Body of pancreas (tissue), 4 donors: Measurements from ENCODE around the gene RAB44. TPM values are rescaled to one million over a fixed set of nuclear protein-coding genes. Genes with fewer than 3 reads are reported as not detected.

Source experiments
- ATAC-seq: fragments of 150-250 bp; one replicate; pipeline ENCODE4 v1.9.1; 2016
- DNase-seq, 4 donors: peaks; one replicate each; pipeline ENCODE4 v3.0.0-alpha.2; 2019
- H3K27ac ChIP-seq, 4 donors: fragments of 200-600 bp; sonication (generic); 1 replicate in 3 of 4; 2 replicates in 1 of 4; pipeline versions ENCODE4 v1.5.1 to v1.6.1; 2016 to 2019; ENCODE audit warnings: mild to moderate bottlenecking in 1 of 4, mixed read lengths in 1 of 4, moderate library complexity in 1 of 4
- H3K27me3 ChIP-seq, 2 donors: fragments of 200-600 bp; sonication (generic); one replicate each; pipeline ENCODE4 v1.6.0; 2016; ENCODE audit warnings: mild to moderate bottlenecking in 1 of 2
- H3K36me3 ChIP-seq, 2 donors: fragments of 200-600 bp; sonication (generic); replicated peaks in 1 of 2; 2 replicates each; pipeline ENCODE4 v1.5.1; 2016; ENCODE audit warnings: low read depth in 2 of 2; ENCODE audit not compliant: insufficient read depth in 1 of 2
- H3K4me1 ChIP-seq: fragments of 200-600 bp; sonication (generic); one replicate; pipeline ENCODE4 v1.6.0; 2016
- H3K4me3 ChIP-seq, 2 donors: fragments of 200-600 bp; sonication (generic); 1 replicate in 1 of 2; 2 replicates in 1 of 2; pipeline ENCODE4 v1.5.1; 2016 to 2019
- H3K9me3 ChIP-seq, 3 donors: fragments of 200-600 bp; sonication (generic); 1 replicate in 2 of 3; 2 replicates in 1 of 3; pipeline ENCODE4 v1.5.1; 2016
- POLR2A ChIP-seq, 3 donors: fragments of 450-650 bp; IDR thresholded peaks; one replicate each; pipeline ENCODE4 v1.6.1; 2016; ENCODE audit warnings: antibody characterized with exemption in 3 of 3, mild to moderate bottlenecking in 2 of 3
- WGBS, 2 donors: methylation state at CpG; one replicate each; pipeline ENCODE4 v1.1.5; 2017; 5-methylcytosine and 5-hydroxymethylcytosine counted together
- intact Hi-C: fragments of 100-400 bp; cut with DNase I; formaldehyde crosslinking; loops from one replicate; pipeline ENCODE4 v1.15.1; 2023
- total RNA-seq, 2 donors: library from RNA; depleted of rRNA; stranded (reverse); fragments of >200 nt; gene quantifications; one replicate each; pipeline ENCODE4 v1.1.0, GENCODE V29; 2016
- TF ChIP-seq, protein P1 (sequence below), 7 experiments: fragments of 450-650 bp in 4 of 7; fragments of 200-600 bp in 3 of 7; sonication (generic) in 3 of 7; IDR thresholded peaks; one replicate each; pipeline ENCODE4 v1.5.1; 2016 to 2019; ENCODE audit warnings: antibody characterized with exemption in 7 of 7

Gene RAB44
- total RNA-seq, 2 donors from 2014 or later: 0.26 TPM; not detected in 1

DNA sequence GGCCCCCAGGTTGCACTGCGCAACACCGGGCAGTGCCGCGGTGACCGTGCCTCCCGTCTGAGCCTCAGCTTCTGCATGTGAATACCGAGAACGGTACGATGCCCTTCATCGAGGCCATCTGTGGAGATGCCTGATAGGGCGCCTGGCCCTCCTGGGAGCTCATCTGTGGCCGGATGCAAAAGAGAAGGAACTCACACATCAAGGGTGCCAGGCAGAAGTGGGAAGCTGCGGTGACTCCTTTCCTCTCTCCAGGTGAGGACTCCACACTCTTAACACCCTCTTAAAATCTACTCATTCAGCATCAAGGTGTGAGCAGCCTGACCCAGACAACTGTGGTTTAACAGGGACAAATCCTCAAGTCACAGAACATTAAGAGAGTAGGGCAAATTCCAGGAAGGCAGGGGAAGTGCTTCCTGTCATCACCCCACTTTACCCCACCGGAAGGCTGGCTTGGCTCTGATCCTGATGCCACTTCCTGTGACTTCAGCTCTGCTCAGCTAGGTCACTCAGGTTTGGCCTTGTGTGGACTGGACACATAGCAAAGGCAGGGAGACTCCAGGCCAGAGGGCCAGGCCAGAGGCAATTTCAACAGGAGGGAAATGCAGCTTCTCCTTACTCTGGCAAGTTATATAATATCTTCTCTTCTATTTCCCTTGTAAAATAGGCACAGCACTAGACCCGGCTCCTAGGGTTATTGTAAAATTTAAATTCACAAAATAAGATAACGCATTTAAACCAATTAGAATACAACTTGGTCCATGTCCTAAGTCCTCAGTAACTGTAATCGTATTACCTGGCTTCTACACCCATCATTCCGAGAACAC, 72.3 kb downstream of the RAB44 start:
- H3K4me3 ChIP-seq: no peak overlapping the region
- DNase-seq (no peak), ATAC-seq (no peak)
- no peaks in the 10 kb centered on the region for H3K36me3 ChIP-seq
- no peaks in the 10 kb centered on the region for H3K9me3 ChIP-seq
- H3K27me3 ChIP-seq: no peaks in the 10 kb centered on the region
- TF ChIP-seq, protein P1, sequence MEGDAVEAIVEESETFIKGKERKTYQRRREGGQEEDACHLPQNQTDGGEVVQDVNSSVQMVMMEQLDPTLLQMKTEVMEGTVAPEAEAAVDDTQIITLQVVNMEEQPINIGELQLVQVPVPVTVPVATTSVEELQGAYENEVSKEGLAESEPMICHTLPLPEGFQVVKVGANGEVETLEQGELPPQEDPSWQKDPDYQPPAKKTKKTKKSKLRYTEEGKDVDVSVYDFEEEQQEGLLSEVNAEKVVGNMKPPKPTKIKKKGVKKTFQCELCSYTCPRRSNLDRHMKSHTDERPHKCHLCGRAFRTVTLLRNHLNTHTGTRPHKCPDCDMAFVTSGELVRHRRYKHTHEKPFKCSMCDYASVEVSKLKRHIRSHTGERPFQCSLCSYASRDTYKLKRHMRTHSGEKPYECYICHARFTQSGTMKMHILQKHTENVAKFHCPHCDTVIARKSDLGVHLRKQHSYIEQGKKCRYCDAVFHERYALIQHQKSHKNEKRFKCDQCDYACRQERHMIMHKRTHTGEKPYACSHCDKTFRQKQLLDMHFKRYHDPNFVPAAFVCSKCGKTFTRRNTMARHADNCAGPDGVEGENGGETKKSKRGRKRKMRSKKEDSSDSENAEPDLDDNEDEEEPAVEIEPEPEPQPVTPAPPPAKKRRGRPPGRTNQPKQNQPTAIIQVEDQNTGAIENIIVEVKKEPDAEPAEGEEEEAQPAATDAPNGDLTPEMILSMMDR (IDR thresholded peaks at IDR 0.05): no peak
- TF ChIP-seq POLR2A (IDR thresholded peaks at IDR 0.05): no peak
- H3K4me1 ChIP-seq: peaks cover 12% of the 10 kb centered on the region
- intact Hi-C loops: loop anchor here (5.0 to 10.0 kb wide), 4 partner anchors 82 to 435 kb away; partner anchors contain the start of gene PIM1
- H3K27ac ChIP-seq: no peak overlapping the region
- WGBS, 2 donors: 63 to 83% methylated on average over 9 to 18 of the region's 18 CpGs

DNA sequence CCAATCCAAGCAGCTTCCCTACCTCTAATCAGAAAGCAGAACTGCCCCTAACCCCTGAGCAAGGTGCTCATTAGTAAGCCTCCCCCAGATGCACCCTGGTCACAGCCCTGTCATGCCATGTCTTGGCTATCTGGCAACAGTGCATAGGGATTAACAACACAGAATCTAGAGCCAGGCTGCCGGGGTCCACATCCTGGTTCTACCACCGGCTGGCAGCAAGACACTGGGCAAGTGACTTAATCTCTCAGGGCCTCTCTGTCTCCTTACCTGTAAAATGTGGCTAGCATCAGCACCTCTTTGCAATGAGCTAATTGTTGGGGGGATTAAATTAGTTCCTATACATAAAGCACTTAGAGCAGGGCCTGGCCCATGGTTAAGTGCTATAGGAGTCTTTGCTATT, 73.5 kb downstream of the RAB44 start:
- TF ChIP-seq, protein P1 (IDR thresholded peaks at IDR 0.05): no peak
- no peak for TF ChIP-seq POLR2A (IDR thresholded peaks at IDR 0.05)
- ATAC-seq (no peak), DNase-seq (no peak)
- H3K27ac ChIP-seq: no peak overlapping the region
- WGBS, 2 donors: 87 to 93% methylated on average over 2 of the region's 2 CpGs
- no peak overlapping the region for H3K4me3 ChIP-seq
- intact Hi-C loops: loop anchor here (10.0 kb wide), 1 partner anchor 244 kb away; no protein-coding TSS in a partner anchor
- no peaks in the 10 kb centered on the region for H3K36me3 ChIP-seq
- H3K27me3 ChIP-seq: no peaks in the 10 kb centered on the region
- H3K9me3 ChIP-seq: no peaks in the 10 kb centered on the region
- peaks cover 12% of the 10 kb centered on the region for H3K4me1 ChIP-seq

DNA sequence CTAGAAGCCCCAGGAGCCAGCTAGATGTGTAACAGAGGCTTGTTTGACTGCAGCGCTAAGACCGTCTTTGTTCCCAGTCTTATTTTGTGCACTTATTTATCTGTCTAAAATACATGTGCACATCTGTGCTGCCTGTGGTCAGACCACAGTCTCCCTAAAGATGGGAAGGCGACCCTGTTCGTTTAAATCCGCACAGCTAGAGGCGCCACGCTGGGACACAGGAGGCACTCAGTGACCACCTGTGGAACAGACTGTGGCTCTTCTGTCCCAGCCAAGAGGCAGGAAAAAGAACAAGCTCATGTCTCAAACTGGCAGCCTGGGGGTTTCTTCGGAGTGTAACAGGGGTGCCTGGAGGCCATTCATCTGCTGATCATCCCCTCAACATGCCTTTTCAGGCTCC, 74.8 kb downstream of the RAB44 start:
- Histone ChIP-seq H3K9me3 (no peaks in the 10 kb centered on the region), H3K36me3 (no peaks in the 10 kb centered on the region), H3K4me1 (peaks cover 12% of the 10 kb centered on the region), H3K27ac (no peak overlapping the region), H3K27me3 (no peaks in the 10 kb centered on the region), H3K4me3 (no peak overlapping the region)
- intact Hi-C loops: loop anchor here (10.0 kb wide), 1 partner anchor 242 kb away; no protein-coding TSS in a partner anchor
- no peak for TF ChIP-seq POLR2A (IDR thresholded peaks at IDR 0.05)
- TF ChIP-seq, protein P1 (IDR thresholded peaks at IDR 0.05): no peak
- no peak for ATAC-seq
- 87 to 96% methylated on average over 8 of the region's 8 CpGs for WGBS, 2 donors
- no peak for DNase-seq

DNA sequence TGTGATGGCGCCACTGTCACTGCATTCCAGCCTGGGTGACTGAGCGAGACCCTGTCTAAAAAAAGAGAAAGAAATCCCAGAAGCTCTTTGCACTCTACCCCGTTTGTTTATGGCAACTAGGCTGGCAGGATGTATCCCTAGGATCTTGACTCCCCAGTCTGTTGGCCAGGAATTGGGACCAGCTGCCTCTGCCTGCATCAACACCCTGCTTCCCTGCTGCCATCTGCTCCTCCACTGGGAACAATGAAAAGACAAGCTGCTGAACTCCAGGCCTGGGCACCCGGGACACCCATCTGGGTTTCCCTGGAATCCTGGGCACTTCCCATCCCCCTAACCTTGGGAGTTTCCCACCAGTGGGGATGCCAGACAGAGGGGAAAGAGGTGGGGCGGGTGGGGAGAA, 76.7 kb downstream of the RAB44 start:
- 73 to 85% methylated on average over 5 of the region's 5 CpGs for WGBS, 2 donors
- peaks cover 6% of the 10 kb centered on the region for H3K4me1 ChIP-seq
- intact Hi-C loops: loop anchor here (10.0 kb wide), 1 partner anchor 240 kb away; no protein-coding TSS in a partner anchor

More for the DNA sequence above, 76.7 kb downstream of the RAB44 start:
- DNase-seq (no peak), ATAC-seq (no peak)
- Histone ChIP-seq H3K4me3 (no peak overlapping the region), H3K27ac (no peak overlapping the region), H3K9me3 (no peaks in the 10 kb centered on the region), H3K27me3 (no peaks in the 10 kb centered on the region), H3K36me3 (no peaks in the 10 kb centered on the region)
- TF ChIP-seq, protein P1 (IDR thresholded peaks at IDR 0.05): no peak
- TF ChIP-seq POLR2A (IDR thresholded peaks at IDR 0.05): no peak
